HG03039 (cell line): Measurements from ENCODE around the gene SLC6A19.
"Not testable (repeated sequence)": the region's sequence is repeated elsewhere in the genome, so short reads cannot be mapped to it uniquely, and the experiment has no call there.

Experiments used
- ATAC-seq: cut with Tn5 transposase; IDR thresholded peaks from one replicate; pipeline ENCODE4 v1.9.1; 2021; ENCODE audit warnings: mild to moderate bottlenecking, moderate library complexity; ENCODE audit not compliant: unreplicated experiment

The SLC6A19 gene

DNA sequence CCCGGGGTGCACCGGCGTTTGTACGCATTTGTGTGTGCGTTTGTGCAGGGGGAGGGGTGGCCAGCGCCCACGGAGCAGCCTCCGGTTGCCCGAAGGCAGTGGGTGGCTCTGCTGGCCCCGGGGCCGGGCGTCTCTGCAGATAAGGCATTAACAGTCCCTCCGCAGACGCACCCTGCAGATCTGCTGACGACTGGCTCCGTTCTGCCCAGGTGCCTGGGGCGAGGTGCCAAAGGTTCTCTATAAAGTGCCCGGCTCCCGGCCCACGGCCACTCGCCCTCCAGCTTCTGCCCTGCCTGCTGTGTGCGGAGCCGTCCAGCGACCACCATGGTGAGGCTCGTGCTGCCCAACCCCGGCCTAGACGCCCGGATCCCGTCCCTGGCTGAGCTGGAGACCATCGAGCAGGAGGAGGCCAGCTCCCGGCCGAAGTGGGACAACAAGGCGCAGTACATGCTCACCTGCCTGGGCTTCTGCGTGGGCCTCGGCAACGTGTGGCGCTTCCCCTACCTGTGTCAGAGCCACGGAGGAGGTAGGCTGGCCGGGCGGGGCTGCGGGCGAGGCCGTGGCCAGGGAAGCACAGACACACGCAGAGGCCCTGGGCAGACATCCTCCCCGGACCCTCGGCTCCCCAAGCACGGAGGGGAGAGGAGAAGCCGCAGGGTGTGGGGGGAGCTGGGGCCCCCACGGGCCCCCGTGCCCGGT lies at the start of gene SLC6A19:
Gene SLC6A19, plus strand, starts transcription at position 269 of the 699 bp plus-strand sequence. Its CDS starts 56 bp downstream, at position 325.
- ATAC-seq, result no peak

DNA sequence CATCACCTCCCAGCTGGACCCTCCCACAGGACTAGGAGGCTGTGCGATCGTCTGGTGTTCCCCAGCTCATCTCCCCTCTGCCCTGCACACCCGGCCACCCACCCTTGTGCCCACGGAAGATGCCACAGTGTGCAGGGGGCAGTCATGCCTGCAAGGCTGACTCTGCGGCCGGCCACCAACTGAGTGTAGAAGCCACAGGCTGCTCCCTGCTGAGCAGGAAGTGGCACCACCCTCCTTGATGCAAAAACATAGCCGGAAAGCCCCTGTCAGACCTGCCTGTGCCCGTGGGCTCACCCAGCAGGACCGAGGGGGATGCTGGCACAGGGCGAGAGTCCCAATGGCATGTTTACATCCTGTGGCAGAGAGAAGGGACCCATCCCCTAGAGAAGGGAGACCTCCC lies 49.2 kb upstream of the SLC6A19 start:
- no peak for ATAC-seq

DNA sequence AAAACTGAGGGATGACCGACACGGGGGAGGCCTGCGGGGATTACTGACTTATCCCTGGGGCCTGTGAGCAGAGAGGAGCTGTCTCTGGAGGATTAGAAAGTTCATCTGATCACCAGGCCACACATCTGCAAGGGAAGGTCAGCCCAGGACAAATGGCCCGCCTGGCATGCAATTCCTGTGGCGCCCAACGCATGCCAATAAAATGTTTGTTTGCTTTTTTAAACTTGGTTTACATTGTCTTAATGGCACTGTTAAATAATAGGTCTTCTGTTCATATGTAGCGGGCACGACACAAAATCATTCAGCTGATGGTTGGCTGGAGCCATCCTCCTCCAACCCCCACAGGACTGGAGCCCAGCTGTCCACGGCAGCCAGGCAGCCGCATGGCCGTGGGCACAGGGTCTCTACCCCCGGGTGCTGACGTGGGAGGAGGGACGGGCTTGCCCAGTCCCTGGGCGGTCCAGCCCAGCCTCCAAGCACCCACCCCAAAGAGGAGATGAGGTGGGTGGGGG lies 48.6 kb upstream of the SLC6A19 start:
- ATAC-seq, result no peak

GRCh38 chr5:1153428-1153827 lies 48.0 kb upstream of the SLC6A19 start:
- no peak for ATAC-seq

DNA sequence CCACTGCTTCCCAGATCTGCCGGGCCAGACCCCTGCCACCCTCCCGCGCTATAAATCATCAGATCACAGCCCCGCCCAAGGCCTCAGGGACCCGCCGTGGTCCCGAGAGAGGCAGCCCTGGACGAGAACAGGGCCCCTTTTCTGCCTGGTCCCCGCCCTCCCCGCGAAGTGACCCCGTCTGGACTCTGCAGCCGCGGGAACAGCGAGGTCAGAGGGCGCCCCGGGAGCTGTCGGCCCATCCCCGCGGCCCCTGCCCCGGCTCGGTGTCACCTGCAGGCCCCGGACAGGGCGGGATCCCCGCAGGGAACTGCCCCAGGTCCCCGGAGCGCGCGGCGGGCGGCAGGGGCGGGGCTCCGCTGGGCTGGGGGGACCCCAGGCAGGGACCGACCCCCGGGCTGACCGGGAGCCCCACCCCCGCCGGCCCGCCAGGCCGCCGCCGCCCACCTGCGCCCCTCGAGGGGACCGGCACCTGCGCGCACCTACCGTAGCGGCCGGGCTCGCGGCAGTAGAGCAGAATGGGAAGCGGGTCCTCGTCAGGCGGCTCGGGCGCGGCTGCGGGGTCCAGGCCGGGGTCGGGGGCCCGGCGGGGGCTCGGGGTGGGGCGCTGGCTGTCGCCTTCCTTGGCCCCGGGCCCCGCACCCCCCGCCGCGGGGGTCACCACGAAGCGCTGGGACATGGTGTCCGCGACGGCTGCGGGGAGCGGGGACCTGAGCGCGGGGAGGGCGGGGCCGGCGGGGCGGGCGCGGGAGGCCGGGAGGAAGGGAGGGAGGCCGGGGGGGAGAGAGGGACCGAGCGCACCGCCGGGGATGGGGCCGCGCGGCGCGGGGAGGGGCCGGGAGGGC lies 46.0 kb upstream of the SLC6A19 start:
- ATAC-seq, result no peak

DNA sequence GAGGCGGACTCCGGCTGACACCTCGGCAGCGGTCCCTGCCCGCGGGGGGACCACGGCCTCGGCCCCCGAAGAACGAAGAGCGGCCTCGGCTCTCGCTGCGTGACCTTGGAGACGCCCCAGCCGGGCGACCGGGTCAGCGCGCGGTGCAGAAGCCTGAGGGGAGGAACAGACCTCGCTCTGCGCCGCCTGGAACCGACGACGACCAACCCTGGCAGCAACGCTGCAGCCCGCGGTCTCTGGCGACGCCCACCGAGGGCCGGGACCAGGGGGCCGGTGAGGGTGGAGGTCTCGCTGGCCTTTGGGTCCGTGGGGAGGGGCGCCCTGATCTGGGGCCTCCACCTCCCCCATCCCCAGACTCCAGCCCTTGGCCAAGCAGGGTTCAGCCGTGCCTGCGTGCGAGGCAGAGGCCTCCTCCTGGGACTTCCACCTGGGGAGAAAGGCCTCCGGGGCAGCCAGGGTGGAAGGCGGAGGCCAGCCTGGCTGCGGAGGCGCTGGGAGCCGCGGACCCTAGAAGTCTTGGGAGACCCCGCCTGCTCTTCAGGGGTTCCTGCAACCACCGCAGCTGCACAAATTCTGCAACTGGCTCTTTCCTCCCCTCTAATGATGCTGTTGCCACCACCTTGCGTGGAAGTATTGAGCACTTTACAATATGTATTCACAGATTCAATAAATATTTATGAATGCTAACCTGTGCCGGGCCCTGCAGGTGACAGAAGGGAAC lies 45.2 kb upstream of the SLC6A19 start:
- no peak for ATAC-seq

DNA sequence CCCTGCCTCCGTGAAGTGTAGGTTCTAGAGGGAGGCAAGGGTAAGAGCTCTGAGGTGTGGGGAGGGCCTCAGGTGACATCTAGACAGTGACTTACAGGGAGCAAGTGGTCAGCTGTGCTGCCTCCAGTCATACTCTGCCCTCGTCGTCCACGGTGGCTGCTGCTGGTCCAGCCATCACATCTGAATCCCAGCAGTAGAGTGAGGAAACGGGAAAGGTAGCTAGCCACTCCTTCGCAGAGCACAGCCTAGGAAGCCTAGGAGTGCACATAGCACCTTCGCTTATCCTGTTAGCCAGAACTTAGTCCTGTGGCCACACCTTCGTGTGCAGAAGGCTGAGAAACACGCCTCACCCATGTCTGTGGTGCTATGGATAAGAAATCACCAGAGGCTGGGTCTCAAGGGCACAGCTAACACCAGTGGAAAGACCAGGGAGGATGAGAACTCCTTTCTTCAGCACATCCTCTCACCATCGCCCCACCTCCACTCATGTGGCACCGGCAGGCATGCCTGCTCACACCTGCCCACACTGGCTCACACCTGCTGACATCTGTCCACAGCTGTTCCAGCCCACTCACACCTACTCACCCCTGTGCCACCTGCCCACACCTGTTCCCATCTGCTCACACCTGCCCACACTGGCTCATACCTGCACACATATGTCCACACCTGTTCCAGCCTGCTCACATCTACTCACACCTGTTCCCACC lies 44.5 kb upstream of the SLC6A19 start:
- no peak for ATAC-seq

GRCh38 chr5:1157461-1157986 lies 43.9 kb upstream of the SLC6A19 start:
- not testable (repeated sequence) for ATAC-seq

DNA sequence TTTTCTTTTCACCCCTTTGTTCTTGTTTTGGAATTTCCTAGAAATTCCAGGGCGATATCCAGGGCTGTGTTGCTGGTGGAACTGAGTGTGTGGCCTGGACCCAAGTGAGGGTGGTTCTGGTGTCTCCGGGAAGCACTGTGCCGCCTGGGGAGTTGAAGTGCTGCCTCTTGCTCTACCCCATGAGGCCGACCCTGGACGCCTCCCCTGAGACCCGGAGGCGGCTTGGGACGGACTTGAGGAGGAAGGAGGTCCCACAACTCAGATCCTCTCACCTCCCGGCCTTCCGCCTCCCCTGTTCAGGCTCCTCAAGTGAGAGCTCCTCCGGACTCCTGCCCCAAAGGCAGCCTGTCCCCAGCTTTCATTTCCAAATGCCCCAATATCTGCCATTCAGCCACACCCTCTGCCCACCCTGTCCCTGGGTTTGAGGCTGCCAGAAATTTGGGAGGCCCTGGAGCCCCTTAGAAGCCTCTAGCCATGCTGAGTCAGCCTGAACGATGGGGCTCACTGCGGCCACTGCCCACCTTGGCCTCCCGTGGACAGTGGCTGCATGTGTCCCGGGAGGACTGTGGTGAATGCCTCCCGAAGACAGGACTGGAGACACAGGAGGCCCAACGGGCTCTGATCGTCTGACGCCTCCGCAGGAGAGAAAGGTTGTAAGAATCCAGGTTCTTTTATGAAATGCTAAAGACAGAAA lies 42.6 kb upstream of the SLC6A19 start:
- ATAC-seq, result no peak

- no peak for ATAC-seq
Measured at GRCh38 chr5:1159341-1159675, 42.1 kb upstream of the SLC6A19 start.

DNA sequence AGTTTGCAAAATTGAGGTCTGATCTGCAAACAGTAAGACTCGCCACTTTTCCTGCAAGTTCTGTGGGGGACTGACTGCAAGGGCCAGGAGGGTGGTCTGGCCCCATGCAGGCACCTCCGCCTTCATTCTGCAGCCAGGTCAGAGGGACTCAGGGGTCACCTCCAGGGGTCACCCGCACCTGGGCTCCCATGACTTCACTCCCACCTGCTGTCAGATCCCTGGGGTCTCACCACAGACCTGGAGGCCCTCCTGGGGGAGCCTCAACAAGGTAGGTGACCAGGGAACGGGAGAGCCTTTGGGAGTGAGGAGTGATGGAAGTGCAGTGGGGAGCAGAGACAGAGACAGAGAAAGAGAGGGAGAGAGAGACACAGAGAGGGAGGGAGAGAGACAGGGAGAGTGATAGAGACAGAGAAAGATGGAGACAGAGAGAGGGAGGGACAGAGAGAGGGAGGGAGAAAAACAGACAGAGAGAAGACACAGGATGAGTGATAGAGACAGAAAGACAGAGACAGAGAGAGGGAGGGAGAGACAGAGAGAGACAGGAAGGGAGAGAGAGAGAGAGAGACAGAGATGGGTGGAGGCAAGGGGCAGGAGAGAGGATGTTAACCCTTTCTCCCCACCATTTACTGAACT lies 41.5 kb upstream of the SLC6A19 start:
- ATAC-seq, result no peak

- ATAC-seq, result no peak
Measured at GRCh38 chr5:1161108-1161832, 40.1 kb upstream of the SLC6A19 start.

DNA sequence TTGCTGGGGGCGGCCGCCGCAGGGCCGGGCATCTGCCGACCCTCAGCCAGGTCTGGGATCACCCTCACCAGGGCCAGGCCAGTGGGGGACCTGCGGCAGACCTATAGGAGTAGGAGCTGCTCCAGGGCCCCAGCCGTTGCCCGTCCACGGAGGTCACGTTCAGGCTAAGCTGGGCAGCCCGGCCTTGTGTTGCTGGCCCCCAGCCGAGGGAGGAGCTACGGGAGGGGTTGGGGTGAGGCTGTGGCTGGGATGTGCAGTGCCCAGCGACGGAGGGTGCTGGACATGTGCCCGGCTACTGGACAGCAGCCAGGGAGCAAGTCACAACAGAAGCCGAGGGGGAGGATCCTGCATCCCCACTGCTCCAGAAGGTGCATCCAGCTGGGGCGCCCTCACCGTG lies 39.6 kb upstream of the SLC6A19 start:
- no peak for ATAC-seq

DNA sequence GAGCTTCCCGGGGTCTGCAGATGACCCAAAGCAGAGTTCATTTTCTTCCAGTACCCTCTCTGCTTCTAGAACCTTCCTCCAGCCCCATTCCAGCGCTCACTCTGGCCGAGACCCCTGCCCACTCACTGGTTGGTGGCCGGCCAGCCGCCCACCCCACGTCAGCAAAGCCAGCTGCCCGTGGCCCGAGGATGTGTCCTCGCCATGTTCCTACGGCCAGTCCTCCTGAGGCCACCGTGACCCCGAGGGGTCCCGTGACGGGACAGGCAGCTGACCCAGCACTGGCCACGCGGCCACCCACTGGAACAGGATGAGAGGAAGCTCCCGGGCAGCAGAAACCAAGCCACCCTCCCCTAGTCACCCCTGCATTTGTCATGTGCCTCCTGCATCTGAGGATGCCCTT lies 39.1 kb upstream of the SLC6A19 start:
- ATAC-seq, result no peak

DNA sequence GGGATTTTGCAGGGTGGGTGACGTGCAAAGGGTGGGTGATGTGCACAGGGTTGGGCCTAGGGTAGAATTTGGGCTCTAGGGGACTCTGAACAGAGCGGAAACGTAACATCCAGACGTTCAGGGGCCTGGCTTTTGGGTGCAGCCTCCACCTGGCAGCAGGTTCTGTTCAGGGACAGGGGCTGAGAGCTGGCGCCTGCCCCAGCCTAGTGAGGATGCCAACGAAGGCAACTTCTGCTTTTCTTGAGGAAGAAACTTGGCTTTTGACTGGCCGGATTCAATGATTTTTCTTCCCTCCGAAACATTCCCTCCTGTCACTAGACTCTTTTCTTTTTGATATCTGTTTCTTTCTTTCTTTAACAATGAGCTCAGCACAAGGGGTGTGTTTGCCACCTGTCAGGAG lies 38.6 kb upstream of the SLC6A19 start:
- no peak for ATAC-seq

GRCh38 chr5:1163366-1163765 lies 38.0 kb upstream of the SLC6A19 start:
- no peak for ATAC-seq

DNA sequence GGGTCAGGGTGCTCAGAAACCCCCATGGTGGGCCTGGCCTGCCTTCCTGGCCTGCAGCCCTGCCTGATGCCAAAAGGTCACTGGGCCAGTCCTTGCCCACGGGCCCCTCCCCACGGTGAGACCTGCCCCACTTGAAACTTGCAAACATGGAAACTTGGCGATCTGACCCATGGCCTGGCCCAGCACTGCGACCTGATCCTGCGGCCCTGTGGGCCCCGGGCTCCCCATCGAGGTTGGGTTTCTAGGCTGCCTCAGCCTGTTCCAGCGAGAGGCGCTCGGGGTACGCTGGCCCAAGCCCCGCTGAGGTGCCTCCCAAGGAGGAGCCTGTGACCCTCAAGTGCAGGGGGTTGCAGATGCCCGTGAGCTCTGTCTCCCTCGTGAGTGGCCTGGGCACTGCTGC lies 37.5 kb upstream of the SLC6A19 start:
- no peak for ATAC-seq

DNA sequence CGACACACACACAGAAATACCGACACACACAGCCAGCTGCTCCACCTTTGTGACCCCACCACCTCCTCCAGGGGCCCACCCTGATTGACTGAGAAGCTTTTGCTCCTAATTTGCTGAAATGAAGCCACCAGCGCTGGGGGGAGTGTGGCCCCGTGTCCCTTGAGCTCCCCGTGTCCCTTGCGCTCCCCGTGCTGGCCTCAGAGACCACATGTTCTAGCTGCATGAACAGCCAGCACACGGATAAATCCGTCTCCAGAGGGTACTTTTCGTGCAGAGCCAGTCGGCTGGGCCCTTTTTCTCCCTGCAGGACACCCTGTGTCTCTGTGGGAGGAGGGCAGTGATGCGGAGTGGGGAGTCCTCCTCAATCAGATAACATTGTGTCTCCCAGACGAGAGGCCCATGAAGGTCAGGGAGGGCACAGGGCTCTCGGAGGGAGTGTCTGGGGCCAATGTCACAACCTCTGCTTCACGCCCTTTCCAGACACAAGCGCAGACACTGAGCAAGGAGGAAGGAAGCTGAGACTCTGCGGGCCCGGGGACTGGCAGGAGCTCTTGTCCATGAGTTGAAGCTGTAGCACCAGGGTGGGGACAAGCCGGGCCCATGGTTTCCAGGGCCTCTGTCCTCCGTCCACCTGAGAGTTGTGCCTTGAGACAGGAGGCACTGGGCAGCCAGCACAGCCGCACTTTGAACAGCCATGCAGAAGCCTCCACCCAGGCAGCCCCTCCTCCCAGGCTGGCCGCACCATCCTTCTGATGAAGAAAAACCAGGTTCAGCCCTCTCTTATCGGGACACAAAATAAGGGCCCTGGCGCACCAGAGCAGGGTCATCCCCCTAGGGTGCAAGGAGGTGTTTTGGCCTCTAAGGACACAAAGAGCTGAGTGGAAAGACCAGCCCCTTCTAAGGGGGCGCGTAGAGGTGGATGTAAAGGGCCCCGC lies 36.4 kb upstream of the SLC6A19 start:
- no peak for ATAC-seq
